NK-92 (cell line): ENCODE measurements around the gene CES2.

Source experiments
- DNase-seq: peaks from one replicate; lab custom pipeline; 2025; ENCODE audit not compliant: unreplicated experiment; lab: John Stamatoyannopoulos, UW

CES2 gene

DNA sequence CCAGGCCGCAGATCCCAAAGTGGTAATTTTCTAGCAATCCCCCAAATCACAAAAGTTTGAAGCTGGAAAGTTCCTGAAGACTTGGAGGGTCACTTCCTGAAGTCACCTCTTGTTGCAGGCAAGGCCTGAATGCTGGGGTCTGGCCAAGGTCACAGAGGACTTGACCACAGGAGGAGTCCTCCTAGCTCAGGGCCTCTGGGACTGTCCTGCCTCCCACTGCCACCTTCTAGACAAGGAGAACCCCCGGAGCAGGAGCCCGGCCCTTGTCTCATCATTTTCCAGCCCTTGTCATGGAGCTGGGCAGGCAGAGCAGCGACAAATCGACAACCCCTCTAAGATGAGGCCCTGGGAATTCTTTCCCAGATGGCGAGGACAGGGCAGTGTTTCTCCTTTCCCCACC lies 17.0 kb upstream of the CES2 start:
- DNase-seq: no peak

DNA sequence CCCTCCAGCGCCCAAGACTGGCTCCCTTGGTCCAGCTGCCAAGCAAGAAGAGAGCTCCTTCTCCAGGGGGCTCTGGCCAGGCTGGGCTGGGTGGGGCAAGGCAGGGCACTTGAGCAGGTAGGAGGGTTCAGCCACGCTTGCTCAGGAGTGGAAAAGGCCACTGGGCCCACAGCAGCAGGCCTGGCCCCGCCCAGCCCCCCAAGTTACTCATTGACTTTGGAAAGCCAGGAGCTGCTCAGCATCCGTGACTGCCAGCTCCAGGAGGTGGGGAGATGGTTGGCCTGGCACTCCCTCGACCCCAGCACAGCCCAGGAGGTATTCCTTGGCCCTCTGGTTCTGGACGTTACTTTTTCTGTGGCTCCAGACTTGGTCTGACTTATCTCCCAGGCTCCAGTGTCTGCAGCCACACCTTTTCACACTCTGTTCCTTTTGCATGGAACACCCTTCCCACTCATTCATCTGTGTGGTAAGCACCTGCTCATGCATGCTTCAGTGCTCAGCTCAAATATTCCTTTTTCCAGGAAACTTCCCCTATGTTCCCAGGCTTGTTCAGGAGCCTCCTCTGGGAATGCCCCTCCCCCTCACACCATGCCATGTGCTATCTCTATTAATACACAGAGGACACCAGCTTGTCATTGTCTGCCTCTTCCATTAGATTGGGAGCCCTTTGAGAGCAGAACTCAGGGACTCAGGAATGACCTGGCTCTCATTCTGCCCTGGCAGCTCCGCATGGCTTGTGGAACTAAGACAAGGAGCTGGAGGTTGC lies 16.3 kb upstream of the CES2 start, which contains the start of gene CDH16:
CDH16 (minus strand) TSS at position 83 of the 766 bp plus-strand sequence. CDS start 820 bp downstream, outside the sequence.
- DNase-seq: no peak

DNA sequence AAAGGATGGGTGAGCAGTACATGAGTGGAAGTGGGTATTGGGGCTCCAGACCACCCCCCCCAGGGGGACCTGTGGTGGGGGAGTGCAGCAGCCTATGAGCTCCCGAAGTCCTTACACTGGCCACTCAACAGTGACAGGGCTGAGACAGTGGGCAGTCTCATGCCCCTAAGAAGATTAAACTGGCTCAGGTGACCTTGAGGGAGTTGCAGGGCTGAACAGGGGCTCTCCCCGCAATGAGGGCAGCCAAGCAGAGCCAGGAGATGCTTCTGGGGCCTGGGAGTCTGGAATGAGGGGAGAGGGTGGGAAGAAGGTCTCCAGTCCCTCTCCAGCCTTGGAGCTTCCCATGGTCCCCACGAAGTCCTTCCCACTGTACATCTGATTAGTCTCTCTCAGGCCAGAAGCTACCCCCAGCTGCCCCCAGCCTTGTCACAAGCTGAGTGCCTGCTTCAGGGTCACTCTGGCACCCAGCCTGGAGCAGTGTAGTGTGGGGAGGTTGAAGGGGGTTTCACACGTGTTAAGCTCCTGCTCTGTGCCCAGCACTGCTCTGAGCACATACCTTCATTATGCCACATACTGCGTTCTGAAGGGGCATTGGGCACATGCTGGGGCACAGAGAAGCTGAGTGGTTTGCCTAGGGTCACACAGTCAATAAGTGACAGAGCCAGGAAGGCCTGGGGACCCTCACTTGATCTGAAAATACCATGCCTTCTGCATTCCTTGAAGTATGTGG lies 15.6 kb upstream of the CES2 start:
- DNase-seq: no peak

DNA sequence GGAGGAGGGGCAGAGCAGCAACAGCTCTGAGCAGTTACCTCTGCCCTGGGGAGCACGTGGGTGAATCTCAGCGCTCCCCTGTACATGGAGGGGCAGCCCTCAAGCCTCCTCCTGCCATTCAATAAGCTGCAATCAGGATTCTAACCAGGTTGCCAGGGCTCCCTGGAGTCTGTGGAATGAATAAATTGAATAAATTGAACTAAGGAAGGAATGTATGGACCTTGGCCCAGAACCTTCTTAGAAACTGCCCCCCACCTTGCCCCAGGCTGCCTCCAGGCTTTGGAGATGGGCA lies 15.1 kb upstream of the CES2 start:
- DNase-seq: no peak

DNA sequence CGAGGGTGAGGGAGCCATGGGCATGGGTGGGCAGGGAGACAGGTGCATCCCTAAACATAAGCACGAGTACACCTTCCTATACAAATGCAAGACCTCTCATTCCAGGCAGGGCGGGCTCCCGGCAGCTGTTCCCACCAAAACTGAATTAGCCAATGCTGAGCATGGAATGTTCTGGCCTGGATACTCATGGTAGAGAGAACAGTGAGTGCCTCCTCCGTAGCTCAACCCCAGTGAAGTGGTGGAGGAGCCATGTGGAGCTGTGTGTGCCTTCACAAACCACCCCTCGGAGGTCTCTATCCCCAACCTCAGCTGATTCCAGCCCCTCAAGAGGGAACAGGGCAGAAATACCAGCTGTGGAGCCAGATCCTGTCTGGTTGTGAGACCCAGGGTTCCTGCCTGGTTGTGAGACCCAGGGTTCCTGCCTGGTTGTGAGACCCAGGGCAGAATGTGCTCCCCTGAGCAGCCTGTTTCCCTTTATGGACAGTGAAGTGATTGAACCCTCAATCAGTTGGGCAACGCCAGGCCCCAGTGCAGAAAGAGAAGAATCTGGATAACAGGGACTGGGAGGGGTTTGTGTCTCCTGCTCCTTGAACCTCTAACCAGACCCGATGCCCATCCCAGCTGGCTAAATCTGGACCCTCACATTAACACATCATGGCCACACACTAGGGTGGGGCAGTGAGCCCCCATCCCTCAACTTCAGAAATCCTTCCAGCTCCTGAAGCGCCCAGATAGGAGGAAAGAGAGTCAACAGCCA lies 14.2 kb upstream of the CES2 start:
- DNase-seq: no peak

DNA sequence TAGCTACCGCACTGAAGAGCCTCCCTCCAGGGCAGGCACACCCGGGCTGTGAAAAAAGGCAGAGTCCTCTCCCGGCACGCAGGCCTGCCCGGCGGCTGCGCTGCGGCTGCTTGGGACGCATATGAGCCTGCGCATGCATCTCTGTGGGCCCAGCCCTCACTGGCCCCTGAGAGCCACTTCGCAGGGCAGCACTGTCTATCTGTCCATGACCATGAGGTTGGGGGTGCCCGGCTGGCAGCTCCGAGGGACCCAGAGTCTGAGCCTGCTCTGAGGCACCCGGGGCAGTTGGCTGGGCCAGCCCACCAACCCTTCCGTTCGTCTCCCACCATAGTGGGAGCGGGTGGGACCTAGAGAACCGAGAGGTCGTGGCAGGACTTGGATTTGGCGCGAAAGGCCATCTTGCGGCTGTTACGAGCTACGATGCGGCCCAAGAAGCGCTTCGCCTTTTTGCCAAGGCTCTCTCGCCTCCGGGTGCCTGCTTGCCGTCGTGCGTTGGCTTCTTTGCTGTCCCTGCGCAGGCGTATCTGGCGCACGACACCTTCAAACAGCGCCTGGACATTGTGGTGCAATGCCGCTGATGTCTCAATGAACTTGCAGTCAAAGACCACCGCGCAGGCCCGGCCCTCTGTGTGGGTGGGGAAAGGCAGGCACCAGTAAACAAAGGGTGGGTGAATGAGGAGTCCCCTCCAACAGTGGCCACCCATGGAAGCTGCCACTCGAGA lies 13.4 kb upstream of the CES2 start:
- no peak for DNase-seq

DNA sequence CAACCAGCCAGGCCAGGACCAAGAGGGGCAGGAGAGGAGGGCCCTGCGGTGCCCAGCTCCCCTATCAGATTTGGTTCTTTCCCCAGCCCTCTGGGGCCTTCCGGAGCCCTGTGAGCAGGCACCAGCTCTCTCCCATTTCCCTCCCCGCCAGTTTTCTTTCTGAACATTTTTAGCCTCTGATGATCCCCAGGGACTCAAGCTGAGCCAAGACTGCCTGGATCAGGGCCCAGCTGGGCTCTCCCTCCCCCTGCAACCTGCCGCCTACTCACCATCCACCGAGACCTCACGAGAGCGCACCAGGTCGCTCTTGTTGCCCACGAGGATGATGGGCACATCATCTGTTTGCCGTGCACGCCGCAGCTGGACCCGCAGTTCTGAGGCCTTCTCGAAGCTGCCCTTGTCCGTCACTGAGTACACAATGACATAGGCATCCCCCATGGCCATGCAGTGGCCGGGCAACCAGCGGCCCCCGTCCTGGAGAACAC lies 12.0 kb upstream of the CES2 start:
- DNase-seq: no peak

DNA sequence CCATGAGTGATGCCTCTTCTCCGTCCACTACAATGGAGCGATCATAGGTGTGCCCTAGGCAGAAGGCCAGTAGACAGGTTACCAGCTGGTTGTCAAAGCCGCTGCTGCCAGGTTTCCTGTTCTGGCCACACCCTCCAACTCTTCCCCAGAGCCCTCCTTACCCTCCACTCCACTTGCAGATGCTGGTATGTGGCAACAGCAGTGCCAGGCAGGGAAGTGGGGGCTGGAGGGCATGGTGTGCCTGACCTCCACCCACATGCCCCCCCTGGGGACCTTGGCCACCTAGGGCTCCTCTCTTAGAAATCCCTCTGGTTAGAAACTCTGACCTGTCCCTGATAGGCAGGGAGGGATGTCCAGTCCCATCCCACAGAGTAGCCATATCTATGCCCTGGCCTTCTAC lies 11.4 kb upstream of the CES2 start:
- no peak for DNase-seq

DNA sequence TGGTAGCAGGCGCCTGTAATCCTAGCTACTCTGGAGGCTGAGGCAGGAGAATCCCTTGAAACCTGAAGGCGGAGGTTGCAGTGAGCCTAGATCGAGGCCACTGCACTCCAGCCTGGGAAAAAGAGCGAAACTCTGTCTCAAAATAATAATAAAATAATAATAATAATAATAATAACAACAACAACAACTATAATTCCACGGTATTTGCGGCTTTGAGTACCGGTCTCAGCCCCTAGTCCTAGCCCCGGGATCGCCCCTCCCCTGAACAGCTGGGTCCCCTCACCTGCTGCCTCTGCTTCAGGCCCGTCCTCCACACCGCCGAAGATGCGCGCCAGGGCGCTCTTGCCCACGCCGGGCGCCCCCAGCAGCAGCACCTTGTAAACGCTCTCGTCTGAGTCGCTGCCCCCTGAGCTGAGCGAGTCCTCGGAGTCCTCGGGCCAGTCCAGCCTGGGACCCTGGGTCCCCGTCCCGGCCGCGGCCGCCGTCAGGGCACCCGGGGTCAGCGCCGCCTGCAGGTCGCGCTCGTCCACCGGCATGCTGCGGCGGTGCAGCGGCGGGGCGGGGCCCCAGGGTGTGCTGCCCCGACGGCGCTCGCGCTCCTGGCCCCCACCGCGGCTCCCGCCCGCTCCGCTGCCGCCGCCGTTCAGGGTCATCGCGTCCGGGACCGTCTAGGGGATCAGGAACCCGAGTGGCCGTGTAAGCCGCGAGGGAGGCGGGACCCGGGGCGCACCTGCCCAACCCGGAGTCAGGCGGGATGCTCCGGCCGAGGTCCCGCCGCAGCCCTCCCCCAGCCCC lies 10.6 kb upstream of the CES2 start:
- no peak for DNase-seq

DNA sequence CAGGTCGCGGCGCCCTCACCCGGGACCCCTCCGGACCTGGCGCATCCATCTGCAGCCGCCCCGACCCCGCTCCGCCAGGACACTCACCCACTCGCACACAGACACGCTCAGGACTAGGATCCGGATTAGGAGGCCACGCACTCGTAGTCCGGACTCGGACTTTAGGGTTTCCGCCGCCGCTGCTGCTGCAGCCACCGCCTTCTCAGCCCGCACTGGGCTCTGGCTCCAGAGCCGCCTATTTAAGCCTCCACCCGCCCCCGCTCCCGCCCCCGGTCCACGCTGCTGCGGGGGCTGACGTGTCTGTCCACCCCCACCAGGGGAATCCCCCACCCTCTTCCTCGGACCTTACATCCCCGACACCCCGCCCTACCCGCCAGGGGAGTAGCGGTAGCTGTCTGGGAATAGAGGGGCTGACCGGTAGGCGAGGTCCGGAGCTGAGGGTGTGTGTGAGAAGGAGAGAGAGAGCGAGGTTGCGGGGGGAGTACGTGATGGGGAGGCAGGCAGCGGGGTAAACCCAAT lies 9.9 kb upstream of the CES2 start, which contains the start of gene RRAD:
RRAD (minus strand) TSS at position 214 of the 519 bp plus-strand sequence. CDS start 356 bp downstream, outside the sequence.
- no peak for DNase-seq

DNA sequence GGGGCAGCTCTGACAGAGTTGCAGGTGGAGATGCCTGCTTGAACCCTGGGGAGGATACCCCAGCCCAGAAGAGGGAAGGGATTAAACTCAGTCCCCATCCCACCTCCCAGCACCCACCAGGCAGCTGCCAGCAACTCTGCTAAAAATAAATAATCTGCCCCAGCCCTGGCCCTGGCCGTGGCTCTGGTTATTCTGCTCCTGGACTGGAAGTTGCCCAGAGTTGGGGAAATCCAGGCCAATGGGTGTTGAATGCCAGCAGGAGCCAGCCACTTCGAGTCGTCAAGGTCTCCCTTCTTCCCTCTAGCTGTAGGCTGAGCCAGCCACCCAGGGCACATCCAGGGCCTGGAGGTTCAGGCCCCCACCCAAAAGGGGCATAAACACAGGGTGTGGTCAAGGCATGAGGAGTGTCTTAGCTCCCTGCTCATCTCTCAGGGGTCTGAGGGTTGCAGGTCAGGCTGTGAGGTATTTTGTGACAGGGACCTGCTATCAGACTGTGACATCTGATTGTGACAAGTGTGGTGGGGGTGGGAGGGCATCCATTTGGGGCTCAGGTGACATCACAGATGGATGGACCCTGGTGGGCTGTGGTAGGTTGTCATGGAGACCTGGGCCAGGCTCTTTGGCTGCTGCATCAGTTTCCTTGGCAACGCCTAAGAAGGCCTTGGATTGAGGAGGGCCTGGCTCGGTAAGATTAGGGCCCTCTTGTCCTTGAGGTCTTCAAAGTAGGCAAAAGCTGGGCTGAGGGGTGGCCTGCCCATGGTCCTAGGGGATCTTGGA lies 9.0 kb upstream of the CES2 start:
- DNase-seq: no peak

DNA sequence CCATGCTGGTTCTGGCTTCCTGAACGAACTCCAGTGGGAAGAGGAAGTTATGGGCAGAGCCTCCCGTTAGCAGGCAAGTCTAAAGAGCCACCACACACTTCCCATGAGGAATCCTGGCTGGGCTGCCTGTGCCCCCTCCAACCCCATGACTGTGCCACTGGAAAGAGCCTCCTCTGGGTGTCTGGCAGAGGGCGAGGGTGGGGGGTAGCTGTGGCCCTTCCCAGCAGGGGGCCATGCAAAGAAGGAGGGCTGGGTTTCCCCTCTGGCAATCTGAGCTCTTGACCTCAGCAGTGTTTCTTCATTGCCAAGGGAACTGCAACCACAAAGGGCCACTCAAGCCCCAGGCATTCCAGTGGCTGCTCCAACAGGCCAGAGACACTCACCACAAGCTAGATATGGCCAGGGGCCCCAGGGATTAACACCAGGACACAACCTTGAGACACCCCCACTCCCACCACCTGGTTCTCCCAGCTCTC lies 8.3 kb upstream of the CES2 start:
- no peak for DNase-seq

DNA sequence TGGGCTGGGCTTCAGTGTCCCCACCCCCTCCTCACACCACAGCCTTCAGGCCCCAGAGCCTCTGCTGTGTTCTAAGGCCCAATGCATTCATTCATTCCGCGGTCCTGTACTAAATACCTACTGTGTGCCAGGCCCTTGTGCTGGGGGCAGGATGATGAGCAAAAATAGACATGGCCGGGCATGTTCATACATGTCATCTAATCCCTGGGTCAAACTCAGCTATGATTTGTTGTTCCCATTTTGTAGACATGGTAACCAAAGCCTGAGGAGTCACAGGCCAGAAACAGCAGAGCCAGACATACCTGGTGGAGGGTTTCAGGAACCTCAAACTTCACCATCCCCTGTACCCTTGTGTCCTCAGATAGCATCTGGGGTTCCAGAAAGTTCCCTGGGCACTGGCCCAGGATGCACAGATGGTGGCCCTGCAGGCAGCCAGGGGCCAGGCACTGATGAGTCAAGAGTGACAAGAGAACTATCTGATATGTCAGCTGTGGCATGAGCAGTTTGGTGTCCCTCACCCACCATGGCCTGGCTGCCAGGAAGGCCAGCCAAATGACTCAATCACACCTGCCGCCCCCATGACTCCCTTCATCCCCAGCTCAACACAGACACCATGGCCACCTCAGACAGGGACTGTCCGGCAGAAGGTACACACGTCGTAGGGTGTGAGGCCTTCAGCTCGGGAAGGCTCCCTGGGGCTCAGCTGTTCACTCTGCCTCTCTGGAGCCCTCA lies 7.2 kb upstream of the CES2 start:
- no peak for DNase-seq

DNA sequence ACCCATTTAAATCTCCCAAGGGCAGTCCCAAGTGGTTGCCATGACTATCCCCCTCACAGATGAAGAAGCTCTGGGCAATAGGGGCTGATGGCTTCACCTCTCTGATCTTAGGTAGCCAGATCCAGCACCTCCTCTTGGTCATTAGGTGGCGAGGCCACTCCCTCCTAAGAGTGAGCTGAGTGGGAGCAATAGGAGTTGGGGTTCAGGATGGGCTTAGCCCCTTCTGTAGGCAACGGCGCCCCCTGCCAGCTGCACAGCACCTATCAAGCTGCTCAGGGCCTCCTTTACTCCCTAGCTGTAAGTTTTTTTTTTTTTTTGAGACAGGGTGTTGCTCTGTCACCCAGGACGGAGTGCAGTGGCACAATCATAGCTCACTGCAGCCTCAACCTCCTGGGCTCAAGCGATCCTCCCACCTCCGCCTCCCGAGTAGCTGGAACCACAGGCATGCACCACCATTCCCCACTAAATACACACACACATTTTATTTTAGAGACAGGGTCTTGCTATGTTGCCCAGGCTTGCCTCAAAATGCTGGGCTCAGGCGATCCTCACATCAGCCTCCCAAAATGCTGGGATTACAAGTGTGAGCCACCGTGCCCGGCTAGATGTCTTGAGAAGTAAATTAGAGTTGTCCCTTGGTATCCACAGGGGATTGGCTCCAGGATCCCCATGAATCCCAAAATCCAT lies 6.5 kb upstream of the CES2 start:
- DNase-seq: no peak

DNA sequence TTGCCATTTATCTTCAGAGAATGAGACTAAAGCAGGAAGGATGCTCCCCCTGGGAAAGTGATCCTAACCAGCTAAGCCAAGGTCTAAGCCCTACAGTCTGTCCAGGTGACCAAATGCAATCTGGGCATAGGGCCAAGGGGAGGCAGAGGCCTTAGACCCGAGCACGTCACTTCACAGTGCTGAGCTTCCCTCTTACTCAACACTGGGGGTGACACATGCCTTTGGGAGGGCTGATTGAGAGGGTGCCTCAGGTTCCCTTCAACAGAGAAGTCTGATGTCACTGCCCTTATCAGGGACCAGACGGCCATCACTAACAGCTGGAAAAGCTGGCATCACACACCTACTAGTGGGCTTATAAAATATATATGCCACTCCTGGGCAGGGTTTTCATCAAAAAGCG lies 5.1 kb upstream of the CES2 start:
- no peak for DNase-seq

DNA sequence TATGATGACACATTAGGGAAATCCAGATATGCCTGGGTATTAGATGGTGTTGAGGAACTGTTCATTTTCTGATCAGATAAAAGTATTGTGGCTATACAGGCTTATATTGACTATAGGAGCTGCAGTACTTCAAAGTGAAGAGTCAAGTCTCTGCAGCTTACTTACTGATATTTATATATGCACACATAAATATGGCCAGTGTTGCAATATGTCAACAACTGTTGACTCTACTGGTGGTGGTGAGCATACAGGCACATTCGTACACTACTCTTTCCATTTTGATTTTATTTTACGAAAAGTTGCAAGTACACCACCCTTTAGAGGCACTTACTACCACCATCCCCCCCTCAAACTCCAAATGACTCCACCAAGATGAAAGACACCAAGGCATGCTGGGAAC lies 3.7 kb upstream of the CES2 start:
- DNase-seq: no peak

DNA sequence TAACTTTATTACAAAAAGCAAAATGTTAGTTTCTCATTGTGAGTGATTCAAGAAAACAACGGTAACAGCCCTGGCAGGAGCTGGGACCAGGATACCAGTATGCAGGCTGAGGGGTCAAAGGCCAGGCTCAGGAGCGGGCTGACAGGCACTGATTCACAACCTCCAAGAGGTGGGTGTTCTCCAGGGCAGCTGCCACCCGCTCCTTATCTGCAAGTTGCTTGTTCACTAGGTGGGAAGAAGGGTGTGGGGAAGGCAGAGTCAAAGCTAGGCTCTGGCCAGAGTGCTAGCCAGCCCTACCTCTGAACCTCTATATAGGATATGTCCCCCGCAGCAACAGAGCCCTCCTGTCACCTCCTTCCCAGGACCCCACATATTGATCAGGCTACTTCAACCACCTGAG lies 3.2 kb upstream of the CES2 start:
- DNase-seq: no peak

DNA sequence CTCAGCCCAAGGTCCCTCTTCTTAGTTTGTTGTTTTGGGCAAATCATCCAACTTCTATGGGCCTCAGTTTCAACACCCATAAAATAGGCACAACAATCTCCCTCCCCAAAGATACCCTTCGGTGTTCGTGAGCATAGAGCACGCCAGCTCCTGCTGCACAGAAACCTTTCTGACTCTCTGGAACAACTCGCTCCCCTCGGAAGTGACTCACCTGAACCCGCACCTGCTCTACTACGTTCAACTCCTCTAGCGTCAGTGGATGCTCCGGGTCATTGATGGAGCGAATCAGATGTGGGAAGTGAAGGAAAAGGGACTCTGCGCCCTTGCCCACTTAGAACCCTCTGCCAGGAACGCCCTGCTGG lies 1.6 kb upstream of the CES2 start:
- no peak for DNase-seq
